ENCODE measurements around the gene FBXO11.
A peak's percentile ranks its signal among the peaks of the same experiment; 100 is the strongest.
"Not testable (repeated sequence)": the region's sequence is repeated elsewhere in the genome, so short reads cannot be mapped to it uniquely, and the experiment has no call there.

FBXO11 gene

DNA sequence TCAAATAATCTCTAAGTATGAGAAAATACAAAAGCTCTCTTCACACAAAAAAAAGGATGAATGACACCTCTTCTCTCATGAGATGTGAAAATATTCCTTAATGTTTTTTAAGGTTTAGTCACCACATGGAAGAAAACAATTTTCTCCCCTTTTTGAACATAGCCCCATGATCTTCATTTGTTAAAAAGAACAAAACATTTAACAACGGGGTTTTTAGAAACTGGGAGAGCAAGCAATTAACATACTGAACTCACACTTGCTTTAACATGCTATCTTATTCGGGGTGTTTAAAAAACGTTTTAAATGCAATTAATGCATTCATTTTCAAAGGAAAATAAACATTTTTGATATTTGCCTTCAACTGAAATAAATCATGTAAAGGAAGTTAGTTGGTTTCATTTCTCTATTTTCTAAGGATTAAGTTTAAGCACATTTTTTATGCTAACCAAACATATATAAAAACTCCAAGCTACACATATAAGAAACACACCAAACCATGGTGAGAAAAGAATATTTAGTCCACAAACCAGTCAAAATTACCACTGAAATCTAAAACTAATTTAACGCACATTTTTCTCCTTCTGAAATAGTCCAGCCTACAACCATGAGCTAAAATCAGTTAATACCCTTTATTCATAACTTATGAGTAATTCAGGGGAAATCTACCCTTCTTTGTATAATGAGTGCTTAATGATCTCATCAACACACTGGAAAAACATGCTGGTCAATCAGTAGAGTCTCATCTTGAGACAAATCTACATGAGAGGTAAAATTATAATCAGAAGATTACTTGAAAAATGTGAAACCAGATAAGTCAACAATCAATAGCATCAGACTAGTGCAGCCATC is 8.2 kb downstream of the FBXO11 start:
- peak in 2 of 4 experiments; percentile 33 to 52 for DNase-seq

DNA sequence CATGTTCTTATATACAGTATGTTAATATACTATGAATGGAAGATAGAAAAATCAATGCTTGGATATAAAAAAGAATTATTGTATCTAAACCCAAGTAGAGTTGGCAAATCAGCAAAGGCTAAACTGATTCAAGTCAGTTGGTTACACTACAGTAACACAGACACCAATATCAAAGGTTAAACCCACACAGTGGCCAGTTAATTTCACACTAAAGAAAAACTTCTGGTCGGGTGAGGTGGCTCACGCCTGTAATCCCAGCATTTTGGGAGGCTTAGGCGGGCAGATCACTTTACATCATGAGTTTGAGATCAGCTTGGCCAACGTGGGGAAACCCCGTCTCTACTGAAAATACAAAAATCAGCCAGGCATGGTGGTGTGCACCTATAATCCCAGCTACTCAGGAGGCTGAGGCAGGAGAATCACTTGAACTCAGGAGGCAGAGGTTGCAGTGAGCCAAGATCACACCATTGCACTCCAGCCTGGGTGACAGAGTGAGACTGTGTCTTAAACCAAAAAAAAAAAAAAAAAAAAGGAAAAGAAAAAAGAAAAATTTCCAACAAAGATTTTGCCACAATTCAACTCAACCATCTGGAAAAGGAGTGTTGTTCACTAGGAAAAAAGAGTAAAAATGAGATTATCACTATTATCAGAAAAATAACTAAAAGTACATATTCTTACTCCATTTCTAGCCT is 9.0 kb downstream of the FBXO11 start:
- not testable (repeated sequence) for DNase-seq

DNA sequence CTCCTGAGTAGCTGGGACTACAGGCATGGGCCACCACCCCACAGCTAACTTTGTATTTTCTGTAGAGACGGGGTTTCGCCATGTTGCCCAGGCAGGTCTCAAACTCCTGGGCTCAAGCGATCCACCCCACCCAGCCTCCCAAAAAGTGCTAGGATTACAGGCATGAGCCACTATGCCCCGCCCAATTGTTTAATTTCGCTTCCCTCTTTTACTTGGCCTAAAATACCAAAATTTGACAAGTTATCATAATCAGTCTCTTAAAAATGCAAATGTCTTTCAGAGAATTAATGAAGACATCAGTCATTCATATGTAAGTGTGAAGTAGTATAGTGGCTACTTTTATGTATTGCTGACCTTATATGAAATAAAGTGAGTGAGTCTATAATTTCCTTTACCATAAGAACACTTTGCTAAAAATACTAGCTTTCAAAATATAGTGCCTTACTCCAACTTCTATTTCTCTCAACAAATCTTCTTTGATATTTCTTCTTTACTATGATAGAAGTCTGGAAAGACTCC is 9.8 kb downstream of the FBXO11 start:
- peak in 2 of 4 experiments; percentile 8 to 19 for DNase-seq

DNA sequence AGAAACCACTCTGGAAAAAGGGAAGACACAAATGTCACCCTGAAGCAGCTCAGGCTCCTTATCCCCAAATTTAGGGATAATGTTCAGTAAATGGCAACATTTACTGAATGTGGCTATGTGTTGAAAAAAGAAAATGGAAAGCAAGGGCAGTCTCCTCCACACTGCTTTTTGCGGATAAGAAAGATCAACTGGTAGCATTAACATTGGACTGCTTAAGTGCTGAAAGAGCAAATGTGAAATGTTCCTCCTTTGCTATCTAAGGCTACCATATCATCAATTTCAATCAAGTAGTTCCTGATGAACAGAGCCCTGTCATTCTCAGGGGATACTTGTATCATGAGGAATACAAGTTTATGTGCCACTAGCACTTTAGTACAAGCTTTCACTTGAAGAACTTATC is 12.5 kb downstream of the FBXO11 start:
- no peak for DNase-seq

DNA sequence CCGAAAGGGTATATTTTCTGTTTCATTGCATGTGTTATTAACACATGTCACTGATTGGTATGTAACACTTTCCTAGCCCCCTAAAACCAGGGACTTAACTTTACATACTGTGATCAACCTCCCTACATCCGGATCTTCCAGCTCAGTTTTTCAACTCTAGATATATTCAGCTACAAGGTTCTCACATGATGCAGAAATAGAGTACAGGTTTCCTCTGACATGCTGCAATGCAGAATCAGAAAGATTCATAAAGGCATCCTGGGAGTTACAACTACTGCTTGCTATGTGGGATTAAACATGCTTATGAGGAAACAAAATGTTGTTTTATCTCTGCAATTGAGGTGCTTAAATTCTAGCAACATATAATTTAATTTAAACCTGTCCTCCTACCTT is 14.0 kb downstream of the FBXO11 start:
- DNase-seq: no peak

DNA sequence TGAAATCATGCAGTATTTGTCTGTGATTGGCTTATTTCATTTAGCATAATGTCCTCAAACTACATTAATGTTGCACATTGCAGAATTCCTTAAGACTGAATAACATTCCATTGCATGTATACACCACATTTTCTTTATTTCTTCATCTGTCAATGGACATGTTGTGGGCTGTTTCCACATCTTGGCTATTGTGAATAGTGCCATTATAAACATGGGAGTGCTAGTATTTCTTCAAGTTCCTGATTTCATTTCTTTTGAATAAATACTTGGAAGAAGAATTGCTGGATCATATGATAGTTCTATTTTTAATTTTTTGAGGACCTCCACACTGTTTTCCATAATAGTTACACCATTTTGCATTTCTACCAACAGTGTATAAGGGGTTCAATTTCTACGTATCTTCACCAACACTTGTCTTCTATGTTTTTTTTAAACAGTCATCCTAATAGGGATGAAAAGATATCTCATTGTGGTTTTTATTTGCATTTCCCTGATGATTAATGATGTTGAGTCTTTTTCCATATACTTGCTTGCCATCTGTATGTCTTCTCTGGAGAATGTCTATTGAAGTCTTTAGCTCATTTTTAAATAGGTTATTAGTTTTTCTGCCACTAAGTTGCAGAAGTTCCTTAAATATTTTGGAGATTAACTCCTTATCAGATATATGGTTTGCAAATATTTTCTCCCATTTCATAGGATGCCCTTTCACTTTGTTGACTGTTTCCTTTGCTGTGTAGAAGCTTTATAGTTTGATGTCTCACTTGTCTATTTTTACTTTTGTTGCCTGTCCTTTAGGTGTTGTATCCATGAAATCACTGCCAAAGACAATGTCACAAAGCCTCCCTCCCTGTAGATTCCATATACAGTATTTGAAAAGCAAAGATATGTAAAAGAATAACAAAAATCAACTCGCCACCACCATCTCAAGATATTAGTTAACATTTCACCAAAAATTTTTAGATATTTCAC is 14.6 kb downstream of the FBXO11 start:
- DNase-seq: peak in 2 of 4 experiments; percentile 26 to 34

DNA sequence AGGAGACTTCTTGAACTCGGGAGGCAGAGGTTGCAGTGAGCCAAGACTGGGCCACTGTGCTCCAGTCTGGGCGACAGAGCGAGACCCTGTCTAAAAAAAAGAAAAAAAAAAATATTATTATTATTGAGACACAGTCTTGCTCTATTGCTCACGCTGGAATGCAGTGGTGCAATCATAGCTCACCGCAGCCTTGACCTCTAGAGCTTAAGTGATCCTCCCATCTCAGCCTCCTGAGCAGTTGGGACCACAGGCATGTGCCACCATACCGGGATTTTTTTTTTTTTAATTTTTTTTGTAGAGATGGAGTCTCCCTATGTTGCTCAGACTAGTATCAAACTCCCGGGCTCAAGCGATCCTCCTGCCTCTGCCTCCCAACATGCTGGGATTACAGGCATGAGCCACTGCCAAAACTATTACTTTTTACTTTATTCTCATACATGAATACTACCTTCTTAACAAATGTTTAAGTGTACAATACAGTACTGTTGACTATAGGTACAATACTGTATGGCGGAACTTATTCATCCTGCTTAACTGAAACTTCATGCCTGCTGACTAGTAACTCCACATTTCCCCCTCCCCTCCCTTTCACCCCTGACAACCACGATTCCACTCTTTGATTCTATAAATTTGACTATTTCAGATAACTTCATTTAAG is 15.5 kb downstream of the FBXO11 start:
- DNase-seq: no peak

DNA sequence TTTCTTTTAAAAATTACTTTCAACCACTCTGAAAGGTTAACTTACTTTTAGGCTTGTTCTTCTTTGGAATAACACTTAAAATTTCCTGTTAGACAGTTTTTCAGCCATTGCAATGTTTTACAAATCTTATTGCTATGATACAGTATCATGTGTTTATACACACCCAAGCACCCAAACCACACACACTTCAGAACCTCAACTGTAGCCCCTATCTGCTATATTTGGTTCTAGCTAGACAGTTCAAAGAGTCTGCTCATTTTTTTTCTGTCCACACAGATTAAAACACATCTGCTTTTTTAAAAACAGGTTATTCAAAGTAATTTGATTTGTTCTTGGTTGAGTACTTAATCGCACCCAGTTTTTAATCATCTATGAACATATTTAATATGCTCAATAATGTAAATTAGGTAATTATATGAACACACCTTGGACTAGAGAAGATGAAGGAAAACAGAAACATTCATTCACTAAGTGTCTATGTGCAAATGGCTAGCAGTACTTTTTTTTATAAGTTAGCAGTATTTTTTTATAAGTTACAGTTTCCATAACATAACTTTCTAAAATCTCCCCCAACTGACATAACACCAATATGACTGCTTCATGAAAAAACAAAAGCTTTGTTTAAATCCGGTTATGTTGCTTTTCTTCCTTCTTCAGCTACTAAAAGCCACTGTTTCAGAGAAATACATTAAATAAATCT is 17.6 kb downstream of the FBXO11 start:
- no peak for DNase-seq

DNA sequence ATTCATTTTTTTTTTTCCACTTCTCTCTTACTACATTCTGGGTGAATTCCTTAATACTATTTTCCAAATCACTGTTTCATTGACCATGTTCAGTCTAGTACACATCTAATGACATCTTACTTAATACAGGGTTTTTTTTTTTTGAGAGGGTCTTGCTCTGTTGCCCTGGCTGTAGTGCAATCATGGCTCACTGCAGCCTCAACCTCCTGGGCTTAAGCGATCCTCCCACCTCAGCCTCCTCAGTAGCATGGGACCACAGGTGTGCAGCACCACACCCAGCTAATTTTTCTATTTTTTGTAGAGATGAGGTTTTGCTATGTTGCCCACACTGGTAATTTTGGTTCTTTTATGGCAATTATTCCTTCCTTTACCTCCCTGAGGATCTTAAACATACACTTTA is 29.4 kb downstream of the FBXO11 start:
- DNase-seq: no peak

DNA sequence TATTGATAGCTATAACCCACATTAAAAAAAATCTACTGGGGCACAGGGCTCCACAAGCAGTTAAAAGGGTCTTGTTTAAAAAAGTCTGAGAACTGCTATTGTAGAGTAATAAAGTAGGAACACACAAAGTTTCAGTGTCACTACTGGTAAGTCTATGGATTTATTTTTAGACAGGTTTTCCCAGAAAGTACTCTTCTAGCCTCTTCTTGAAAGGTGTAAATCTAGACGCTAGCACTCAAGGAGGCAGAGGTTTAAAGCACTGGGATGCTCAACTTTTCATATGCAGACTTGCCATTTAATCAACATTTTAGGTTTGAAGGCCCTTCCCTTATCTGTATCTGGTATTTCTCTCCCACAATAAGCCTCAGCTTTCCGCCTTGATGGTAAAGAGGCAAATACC is 33.4 kb downstream of the FBXO11 start:
- DNase-seq: no peak

DNA sequence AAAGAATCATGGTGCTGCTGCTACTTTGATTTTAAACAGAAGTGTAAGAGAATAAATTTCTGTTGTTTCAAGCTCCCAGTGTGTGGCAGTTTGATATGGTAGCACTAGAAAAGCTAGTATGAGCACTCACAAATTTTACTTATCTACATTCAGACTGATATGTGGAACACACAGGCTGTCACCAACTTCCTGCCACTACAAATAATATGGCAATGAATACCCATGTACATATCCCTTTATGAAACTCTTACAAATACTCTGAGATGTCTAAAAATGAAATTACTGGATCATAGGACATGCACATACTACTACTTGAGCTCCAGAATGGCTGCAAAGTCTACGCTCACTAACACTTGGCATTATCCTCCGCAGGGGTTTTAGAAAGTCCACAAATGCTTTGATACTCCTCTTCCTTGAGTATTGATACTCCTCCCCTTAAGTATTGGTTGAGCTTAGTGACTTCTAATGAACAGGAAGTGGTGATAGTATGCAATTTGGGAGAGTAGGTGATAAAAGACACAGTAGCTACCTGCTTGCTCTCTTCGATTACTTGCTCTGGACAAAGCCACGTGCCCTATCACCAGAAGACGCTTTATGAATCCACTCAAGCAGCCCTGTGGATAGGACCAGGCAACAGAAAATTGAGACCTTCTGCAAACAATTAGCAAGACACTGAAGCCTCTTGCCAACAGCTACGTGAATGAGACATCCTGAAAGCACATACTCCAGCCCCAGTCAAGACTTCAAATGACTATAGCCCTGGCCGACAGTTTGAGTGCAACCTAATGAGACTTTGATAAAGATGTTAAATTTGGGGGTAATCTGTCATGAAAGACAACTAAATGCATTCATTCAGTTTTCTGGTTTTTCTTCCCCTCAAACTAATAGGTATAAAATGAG is 35.4 kb downstream of the FBXO11 start:
- no peak for DNase-seq

DNA sequence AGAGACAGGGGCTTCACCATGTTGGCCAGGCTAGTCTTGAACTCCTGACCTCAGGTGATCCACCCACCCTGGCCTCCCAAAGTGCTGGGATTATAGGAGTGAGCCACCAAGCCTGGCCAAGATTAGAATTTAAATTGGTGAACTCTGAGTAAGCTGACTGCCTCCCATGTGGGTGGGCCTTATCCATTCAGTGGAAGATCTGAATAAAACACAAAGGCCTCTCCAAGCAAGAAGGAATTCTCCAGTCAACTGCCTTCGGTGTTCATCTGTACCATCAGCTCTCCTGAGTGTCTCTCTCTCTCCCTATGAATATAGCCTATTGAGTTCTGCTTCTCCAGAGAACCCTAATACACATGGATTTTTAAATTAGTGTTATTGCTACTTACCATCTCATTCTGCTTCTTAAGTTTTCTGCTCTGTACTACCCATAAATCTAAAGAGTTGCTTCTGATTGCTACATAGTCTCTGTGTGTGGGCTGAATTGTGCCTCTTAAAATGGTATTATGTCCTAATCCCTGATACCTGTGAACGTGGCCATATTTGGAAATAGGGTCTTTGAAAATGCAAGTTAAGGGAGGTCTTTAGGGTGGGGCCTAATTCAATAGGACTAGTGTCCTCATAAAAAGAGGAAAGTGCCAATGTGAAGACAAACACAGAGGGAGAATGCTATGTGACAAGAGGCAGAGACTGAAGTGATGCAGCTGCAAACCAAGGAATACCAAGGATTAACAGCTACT is 36.3 kb downstream of the FBXO11 start:
- no peak for DNase-seq

DNA sequence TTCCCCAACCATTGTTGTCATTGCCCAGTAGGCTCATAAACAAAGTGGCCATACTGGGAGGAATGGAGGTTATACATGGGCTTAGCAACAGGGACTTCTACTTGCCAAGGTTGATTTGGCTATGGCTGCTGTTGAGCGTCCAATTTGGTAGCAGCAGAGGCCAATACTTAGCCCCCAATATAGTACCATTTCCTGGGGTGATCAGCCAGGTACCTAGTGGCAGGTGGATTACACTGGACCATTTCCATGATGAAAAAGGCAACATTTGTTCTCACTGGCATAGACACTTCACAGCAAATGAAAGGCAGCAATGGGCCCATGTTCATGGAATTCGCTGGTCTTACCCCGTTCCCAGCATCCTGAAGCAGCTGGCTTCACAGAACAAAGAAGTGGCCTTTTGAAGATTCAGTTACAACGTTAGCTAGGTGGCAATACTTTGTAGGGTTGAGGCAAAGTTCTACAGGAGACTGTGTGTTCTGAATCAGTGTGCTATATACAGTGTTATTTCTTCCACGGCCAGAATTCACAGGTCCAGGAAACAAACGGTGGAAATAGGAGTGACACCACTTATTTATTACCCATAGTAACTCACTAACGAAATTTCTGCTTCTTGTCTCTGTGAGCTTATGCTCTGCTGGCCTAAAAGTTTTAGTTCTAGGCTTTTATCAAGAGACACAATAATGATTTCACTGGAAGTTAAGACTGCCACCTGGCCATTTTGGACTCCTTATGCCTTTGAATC is 37.5 kb downstream of the FBXO11 start:
- no peak for DNase-seq

DNA sequence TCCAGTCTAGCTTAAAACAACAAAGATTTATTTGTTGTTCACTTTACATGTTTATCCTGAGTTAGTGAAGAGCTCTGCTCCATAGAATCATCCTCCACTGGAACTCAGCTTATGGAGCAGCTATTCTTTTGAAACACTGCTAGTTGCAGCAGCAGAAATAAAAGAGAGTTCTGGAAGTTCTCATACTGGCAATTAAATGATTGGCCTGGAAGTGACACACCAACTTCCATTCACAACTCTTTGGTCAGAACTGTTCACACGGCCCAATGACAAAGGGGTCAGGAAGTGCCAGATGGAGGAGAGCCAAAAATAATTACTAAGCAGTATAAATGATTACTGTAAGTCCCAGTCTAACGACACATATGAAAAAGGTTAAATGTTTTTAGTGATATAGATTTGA is 39.1 kb downstream of the FBXO11 start:
- peak; percentile 20 to 57 (median 36) for DNase-seq

DNA sequence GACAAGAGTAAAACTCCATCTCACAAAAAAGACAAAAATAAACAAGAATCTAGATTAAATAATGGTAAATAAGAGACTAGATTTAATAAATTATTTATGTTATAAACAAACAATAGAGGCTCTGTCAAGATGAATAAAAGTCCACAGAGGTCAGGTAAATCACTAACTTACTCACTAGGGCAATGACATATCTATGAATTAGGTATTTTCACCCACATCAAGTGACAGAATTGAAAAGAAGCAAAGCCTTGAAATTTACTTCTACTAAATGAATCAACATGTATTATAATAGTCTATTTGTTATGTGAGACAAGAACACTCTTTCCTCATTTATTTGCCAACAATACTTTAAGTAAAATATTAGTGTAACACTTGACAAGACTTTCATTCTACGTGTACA is 41.7 kb downstream of the FBXO11 start:
- DNase-seq: no peak

DNA sequence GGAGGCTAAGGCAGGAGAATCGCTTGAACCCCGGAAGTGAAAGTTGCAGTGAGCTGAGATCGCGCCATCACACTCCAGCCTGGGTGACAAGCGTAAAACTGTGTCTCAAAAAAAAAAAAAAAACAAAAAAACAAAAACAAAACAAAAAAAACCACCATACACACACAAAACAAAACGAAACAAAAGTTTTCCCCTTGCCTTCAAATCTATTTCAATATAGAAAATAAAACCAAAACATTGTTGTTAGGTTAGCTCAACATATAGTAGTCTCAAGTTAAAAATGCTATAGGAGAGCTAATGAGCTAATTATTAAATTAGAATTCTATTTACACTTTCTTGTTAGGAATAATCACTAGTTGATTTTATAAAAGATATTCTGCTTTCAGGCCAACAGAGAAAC is 43.3 kb downstream of the FBXO11 start:
- DNase-seq: no peak

DNA sequence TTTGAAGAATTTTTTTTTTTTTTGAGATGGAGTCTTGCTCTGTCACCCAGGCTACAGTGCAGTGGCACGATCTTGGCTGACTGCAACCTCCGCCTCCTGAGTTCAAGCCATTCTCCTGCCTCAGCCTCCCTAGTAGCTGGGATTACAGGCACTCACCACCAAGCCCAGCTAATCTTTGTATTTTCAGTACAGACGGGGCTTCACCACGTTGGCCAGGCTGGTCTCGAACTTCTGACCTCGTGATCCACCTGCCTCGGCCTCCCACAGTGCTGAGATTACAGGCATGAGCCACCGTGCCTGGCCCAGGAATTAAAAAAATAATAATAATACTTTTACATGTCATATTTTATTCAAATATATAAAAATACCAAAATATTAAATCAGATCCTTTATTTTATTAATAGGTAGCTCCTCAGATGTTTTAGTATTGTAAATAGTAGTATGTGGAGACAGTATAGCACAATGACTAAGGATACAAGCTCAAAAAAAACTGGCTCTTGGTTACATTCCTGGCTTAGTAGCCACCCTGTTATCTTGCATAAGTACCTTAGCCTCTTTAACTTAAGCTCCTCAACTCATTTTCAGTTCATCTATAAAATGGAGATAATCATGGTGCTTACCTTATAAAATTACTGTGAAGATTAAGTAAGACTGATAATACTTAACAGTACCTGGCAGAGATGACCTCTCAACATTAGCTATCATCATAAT is 53.1 kb downstream of the FBXO11 start:
- not testable (repeated sequence) for DNase-seq

DNA sequence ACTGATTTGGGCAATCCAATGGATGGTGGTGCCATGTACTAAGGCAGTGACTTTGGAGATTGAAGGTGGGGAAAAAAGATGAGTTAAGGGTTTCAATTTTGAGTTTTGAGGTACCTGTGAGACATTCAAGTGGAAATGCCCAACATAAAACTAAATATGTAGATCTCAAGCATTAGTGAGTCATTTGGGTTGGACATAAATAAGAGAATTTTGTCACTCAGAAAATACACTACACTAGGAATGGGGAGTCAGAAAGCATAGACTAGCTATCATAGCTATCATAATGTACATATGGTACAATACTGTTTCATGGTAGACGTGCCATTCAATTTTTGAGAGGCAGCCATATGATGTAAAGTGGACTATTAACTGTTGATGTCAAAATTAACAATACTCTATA is 56.1 kb downstream of the FBXO11 start:
- DNase-seq: no peak

Measured in suppressor macrophage (primary cell).